GM21515 (cell line): ENCODE data around the gene CIDEC.
A peak's percentile ranks its signal among the peaks of the same experiment; 100 is the strongest.
"Not testable (repeated sequence)": the region's sequence is repeated elsewhere in the genome, so short reads cannot be mapped to it uniquely, and the experiment has no call there.

Source experiments
- ATAC-seq: cut with Tn5 transposase; IDR thresholded peaks from one replicate; pipeline ENCODE4 v1.9.1; 2021; ENCODE audit not compliant: unreplicated experiment

The CIDEC gene

GRCh38 chr3:9848860-9849259 is 31.2 kb downstream of the CIDEC start:
- not testable (repeated sequence) for ATAC-seq

DNA sequence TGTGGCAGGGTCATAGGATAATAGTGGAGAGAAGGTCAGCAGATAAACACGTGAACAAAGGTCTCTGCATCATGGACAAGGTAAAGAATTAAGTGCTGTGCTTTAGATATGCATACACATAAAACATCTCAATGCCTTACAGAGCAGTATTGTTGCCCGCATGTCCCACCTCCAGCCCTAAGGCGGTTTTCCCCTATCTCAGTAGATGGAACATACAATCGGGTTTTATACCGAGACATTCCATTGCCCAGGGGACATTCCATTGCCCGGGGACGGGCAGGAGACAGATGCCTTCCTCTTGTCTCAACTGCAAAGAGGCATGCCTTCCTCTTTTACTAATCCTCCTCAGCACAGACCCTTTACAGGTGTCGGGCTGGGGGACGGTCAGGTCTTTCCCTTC is 32.2 kb downstream of the CIDEC start:
- ATAC-seq = not testable (repeated sequence)

DNA sequence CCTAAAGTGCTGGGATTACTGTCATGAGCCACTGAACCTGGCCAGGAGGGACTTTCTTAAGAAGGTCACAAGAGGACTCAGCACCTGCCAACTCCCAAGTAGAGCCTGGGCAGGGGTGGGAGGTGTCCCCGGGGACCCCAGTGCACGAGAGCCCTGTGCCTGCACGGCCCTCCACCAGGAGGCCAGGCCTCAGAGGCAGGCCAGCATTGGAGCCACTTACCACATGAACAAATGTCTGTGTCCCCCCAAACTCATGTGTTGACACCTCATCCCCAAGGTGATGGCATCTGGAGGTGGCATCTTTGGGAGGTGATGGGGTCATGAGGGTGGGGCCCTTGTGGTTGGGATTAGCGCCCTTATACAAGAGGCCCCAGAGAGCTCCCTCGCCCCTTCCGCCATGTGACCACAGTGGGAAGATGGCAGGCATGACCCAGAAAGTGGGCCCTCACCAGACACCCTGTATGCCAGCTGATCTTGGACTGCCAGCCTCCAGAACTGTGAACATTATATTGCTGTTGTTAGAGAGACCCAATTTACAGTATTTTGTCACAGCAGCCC is 33.0 kb downstream of the CIDEC start:
- no peak for ATAC-seq

- no peak for ATAC-seq
Measured at GRCh38 chr3:9846231-9846630, 33.8 kb downstream of the CIDEC start.

DNA sequence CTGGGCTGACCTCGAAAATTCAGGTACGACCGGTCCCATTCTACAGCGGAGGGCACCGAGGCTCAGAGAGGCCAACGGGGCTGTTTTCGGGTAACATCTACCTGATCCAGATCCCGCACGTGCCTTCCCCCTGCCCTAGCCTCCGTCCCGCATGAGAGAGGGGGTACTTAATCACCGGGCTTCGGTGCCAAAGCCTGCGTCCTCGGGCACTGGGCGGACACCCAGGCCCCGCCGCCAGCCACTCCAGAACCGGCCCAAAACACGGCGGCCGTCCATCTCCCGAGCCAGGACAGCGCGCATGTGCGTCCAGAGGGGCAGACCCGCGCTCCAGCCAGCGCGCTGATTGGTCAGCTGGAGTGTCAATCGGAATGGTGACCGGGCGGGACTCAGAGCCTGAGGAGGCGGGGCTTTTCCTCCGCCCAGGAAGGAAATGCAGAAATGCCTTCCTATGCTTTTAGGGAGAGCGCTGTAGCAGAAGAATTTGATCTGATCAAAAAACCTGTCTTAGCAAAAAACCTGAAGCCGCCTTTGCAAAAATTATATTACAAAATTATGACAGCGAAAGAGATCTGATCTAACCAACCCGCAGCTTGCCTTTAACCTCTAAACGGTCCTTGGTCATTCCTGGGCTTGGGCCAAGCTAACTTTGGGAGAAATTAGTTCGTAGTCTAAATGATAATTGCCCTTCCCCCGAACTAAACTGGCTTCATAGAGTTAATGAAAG is 36.2 kb downstream of the CIDEC start, which contains the start of gene RPUSD3:
RPUSD3 (minus strand) TSS at position 294 of the 724 bp plus-strand sequence; CDS start at position 276, 18 bp downstream.
- ATAC-seq = peak; percentile 97

GRCh38 chr3:9841015-9841414 is 39.0 kb downstream of the CIDEC start:
- ATAC-seq = no peak

- ATAC-seq = no peak
Measured at GRCh38 chr3:9838856-9839255, 41.2 kb downstream of the CIDEC start.

DNA sequence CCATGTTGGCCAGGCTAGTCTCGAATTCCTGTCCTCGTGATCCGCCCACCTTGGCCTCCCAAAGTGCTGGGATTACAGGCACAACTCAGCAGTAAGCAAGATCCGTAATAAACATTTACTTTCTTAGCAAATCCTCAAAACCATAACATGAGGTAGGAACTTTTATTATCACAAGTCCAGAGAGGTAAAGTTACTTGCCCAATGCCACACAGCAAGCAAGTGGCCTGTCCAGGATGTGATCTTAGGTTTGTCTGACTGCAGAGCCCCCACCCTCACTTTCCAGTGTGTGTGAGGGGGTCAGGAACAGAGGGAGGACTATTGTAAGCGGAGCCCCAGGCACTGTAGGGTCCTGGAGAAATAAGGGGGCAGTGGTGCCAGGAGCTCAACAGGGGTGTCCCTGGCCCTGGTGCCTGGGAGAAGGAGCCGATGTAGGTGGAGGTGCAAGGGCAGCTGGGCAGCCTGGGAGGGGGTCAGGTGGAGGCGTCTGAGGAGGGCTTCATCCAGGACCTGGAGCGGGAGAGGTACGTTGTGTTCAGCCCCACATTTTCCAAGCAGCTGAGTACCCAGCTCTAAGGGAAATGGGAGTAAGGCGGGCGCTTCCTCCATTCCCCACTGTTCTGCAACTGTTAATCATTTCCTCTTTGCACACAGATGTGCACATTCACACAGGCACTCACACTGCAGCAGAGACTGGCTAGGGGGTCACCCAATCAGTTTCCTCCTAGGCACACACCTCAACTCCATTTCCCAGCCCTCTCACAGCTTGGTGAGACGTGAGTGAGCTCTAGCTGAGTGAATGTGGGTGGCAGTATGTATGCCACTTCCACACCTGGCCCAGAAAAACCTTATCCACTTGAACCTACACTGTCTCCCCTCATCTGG is 42.1 kb downstream of the CIDEC start:
- no peak for ATAC-seq

GRCh38 chr3:9834520-9835380 is 45.3 kb downstream of the CIDEC start:
- no peak for ATAC-seq

DNA sequence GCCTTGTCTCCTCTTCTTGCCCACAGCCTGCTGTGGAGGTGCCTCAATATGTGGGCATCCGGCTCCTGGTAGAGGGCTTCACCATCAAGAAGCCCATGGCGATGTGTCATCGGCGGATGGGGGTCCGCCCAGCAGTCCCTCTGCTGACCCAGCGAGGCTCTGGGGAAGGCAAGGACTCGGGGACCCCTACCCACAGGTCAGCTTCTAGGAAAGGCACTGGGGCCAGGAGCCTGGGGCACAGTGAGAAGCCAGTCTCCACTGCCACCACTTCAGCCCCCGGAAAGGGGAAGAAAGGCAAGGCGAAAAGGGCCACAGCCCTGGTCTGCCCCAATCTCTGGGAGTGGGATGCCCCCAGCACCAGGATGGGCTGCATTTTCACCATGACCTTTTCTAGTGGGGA is 47.0 kb downstream of the CIDEC start:
- ATAC-seq = no peak

- ATAC-seq = no peak
Measured at GRCh38 chr3:9831253-9831652, 48.8 kb downstream of the CIDEC start.

DNA sequence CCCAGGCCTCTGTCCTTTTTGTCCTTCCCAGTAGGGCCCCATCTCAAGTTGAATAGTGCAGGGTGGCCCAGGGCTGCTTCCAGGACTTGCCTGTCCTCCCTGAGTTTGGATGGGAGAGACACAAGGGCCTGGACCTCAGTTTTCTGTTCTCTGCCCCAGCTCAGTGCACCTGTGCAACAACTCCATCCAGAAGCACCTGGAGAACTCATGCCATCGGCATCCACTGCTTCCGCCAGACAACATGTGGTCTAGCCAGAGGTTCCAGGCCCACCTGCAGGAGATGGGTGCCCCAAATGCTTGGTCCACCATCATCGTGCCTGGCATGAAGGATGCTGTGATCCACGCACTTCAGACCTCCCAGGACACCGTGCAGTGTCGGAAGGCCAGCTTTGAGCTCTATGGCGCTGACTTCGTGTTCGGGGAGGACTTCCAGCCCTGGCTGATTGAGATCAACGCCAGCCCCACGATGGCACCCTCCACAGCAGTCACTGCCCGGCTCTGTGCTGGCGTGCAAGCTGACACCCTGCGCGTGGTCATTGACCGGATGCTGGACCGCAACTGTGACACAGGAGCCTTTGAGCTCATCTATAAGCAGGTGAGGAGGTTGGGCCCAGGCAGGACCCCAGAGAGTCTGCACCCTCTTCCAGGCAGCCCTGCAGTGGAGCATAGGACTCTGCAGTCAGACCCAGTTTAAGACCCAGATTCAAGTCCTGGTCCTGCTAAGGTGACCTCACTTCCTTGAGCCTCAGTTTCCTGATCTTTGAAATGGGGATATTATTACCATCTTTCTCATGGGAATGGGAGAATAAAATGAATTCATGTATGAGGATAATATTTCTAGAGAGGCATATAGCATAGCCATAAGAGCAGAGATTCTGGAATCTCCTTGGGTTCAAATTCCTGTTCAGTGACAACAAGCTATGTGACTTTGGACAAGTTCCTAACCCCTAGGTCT is 51.0 kb downstream of the CIDEC start:
- no peak for ATAC-seq

DNA sequence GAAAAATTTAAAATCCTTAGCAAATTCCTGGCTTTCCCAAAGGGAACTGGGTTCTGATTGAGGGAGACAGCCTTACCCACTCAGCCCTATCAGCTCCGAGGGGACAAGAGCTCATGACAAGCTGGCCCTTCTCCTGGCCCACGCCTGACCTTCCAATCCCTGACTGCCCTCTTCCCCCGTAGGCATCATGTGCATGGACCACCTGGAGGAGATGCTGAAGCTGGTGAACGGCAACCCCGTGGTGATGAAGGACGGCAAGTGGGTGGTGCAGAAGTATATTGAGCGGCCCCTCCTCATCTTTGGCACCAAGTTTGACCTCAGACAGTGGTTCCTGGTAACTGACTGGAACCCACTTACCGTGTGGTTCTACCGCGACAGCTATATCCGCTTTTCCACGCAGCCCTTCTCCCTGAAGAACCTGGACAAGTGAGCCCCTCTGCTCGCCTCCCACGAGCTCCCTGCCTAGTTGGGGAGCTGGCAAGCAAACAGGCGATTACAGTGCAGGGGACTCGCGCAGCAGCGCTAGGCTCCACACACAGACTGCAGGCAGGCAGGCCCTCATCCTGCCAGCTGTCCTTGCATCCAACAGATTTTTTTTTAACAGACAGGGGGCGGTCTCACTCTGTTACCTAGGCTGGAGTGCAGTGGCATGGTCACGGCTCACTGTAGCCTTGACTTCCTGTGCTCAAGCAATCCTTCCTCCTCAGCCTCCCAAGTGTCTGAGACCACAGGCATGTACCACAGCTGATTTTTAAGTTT is 53.1 kb downstream of the CIDEC start:
- no peak for ATAC-seq

DNA sequence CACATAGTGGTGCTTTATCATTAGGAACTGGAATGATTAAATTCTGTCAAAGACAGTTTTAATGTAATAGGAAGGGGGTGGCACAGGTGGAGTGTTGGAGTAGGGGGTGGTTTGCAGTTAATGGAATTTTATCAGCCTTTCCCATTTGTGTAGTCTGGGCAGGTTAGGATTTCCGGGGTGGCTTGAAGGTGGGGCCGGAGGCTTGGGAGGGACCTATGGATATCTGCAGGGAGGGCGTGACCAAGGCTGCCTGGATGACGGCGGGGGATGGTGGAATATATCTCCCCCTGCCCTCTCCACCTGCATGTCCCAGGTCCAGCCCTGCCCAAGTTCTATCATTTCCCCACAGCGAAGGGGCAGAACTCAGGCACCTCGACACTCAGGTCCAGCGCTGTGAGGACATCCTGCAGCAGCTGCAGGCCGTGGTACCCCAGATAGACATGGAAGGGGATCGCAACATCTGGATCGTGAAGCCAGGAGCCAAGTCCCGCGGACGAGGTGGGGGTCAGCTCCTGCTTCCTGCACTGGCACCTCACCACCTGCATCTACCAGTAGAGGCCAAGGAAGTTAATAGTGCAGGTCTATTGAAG is 54.5 kb downstream of the CIDEC start:
- no peak for ATAC-seq

DNA sequence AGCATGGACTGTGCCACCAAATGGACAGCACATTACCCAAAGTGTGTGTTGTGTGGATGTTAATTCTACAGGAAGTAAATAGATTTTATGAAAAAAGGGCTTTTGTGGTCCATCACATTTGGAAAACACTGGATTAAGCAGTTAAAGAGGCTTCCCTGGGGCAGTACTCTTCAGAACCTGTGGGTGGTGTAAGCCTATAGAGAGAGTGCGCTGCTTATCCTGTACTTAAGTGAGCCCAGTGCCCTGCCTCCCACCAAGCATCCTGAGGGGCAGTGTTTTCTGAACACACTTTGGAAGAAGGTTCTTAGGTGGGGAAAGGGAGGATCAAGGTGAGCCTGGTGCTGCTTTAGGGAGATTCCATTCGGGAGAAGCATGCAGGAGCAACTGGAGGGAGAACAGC is 59.1 kb downstream of the CIDEC start:
- no peak for ATAC-seq

- no peak for ATAC-seq
Measured at GRCh38 chr3:9820543-9820942, 59.5 kb downstream of the CIDEC start.

DNA sequence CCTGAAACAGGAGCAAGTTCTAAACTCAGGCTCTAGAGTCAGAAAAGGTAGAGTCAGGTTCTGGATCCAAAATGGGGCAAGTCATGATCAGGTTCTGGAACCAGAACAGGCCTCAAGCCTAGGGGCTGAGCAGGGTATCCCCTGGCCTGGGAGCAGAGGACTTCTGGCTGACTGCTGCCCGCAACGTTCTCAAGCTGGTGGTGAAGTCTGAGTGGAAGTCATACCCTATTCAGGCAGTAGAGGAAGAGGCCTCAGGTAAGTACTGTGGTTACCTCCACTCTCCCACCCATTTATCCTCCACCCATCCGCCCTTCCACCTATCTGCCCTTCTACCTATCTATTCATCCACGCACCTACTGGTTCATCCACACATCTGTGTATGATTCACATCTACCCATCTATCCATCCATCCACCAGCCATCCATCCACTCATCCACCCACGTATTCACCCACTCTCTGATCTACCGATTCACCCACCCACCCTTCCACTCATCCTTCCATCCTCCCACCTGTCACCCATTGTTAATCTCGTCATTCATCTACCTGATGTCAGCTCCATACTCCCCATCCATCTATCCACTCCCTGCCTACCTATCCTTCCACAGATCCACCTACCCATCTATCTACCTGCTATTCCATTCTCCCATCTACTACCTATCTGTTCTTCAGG is 61.3 kb downstream of the CIDEC start:
- no peak for ATAC-seq

- no peak for ATAC-seq
Measured at GRCh38 chr3:9817436-9817835, 62.6 kb downstream of the CIDEC start.
